ENCODE measurements around the gene SLC6A12. TPM values are rescaled to one million over a fixed set of nuclear protein-coding genes. Genes with fewer than 3 reads are reported as not detected.

The SLC6A12 gene
- total RNA-seq, 1 donor from 2014 or later = 14.2 TPM

- H3K4me3 ChIP-seq = no peak overlapping the region
- ATAC-seq = peak; percentile 26 to 44
- no peak overlapping the region for H3K27ac ChIP-seq
- no peak for DNase-seq
- no peaks in the 10 kb centered on the region for H3K9me3 ChIP-seq
- peaks cover 23% of the 10 kb centered on the region for H3K4me1 ChIP-seq
- no peaks in the 10 kb centered on the region for H3K36me3 ChIP-seq
- peaks cover 14% of the 10 kb centered on the region for H3K27me3 ChIP-seq (ENCODE audit: low read depth)
- intact Hi-C loops (cut with DNase I) = no loop called here
- TF ChIP-seq CTCF (IDR thresholded peaks at IDR 0.05) = no peak
Observed at GRCh38 chr12:171743-172676, 41.9 kb downstream of the SLC6A12 start.

GRCh38 chr12:171276-171675, 42.7 kb downstream of the SLC6A12 start:
- intact Hi-C loops (cut with DNase I) = no loop called here
- no peak for TF ChIP-seq CTCF (IDR thresholded peaks at IDR 0.05)

GRCh38 chr12:170371-171225, 43.4 kb downstream of the SLC6A12 start:
- intact Hi-C loops (cut with DNase I) = no loop called here
- no peak for ATAC-seq
- Histone ChIP-seq H3K9me3 (no peaks in the 10 kb centered on the region), H3K4me3 (no peak overlapping the region), H3K36me3 (no peaks in the 10 kb centered on the region), H3K27ac (no peak overlapping the region), H3K27me3 (ENCODE audit: low read depth) (peaks cover 14% of the 10 kb centered on the region), H3K4me1 (peaks cover 10% of the 10 kb centered on the region)
- DNase-seq = no peak
- TF ChIP-seq CTCF (IDR thresholded peaks at IDR 0.05) = no peak

More at GRCh38 chr12:171276-171675, 42.7 kb downstream of the SLC6A12 start:
- DNase-seq (no peak), ATAC-seq (no peak)
- no peaks in the 10 kb centered on the region for H3K36me3 ChIP-seq
- no peak overlapping the region for H3K27ac ChIP-seq
- H3K4me3 ChIP-seq = no peak overlapping the region
- peaks cover 14% of the 10 kb centered on the region for H3K27me3 ChIP-seq (ENCODE audit: low read depth)
- peaks cover 16% of the 10 kb centered on the region for H3K4me1 ChIP-seq
- no peaks in the 10 kb centered on the region for H3K9me3 ChIP-seq

GRCh38 chr12:169528-170370, 44.2 kb downstream of the SLC6A12 start:
- Histone ChIP-seq H3K9me3 (no peaks in the 10 kb centered on the region), H3K4me3 (no peak overlapping the region), H3K27ac (no peak overlapping the region), H3K36me3 (no peaks in the 10 kb centered on the region), H3K4me1 (peaks cover 10% of the 10 kb centered on the region), H3K27me3 (ENCODE audit: low read depth) (peaks cover 9% of the 10 kb centered on the region)
- DNase-seq = no peak
- TF ChIP-seq CTCF (IDR thresholded peaks at IDR 0.05) = no peak
- no peak for ATAC-seq
- intact Hi-C loops (cut with DNase I) = no loop called here
